Neural progenitor cell (in vitro differentiated cells): ENCODE measurements around the gene NR3C2. TPM values are rescaled to one million over a fixed set of nuclear protein-coding genes. Genes with fewer than 3 reads are reported as not detected.

Experiments
- DNase-seq: peaks from one replicate; pipeline ENCODE4 v3.0.0-alpha.2; 2016; ENCODE audit warnings: low spot score
- H2AFZ ChIP-seq: fragments of 200-600 bp; sonication (generic); replicated peaks from 2 replicates; pipeline ENCODE4 v1.6.1; 2016; ENCODE audit warnings: antibody characterized with exemption
- H3F3A ChIP-seq: fragments of 200-600 bp; sonication (generic); 2 replicates; pipeline ENCODE4 v1.6.1; 2016; ENCODE audit warnings: antibody characterized with exemption, low read depth
- H3K27ac ChIP-seq: fragments of 200-600 bp; sonication (generic); 2 replicates; pipeline ENCODE4 v1.5.1; 2016; ENCODE audit warnings: mild to moderate bottlenecking
- H3K27me3 ChIP-seq: fragments of 200-600 bp; sonication (generic); 2 replicates; pipeline ENCODE4 v1.6.1; 2016; ENCODE audit warnings: mild to moderate bottlenecking, moderate library complexity
- H3K36me3 ChIP-seq: fragments of 200-600 bp; sonication (generic); 2 replicates; pipeline ENCODE4 v1.5.1; 2016
- H3K4me1 ChIP-seq: fragments of 200-600 bp; sonication (generic); 2 replicates; pipeline ENCODE4 v1.6.1; 2016; ENCODE audit warnings: mixed run types
- H3K4me2 ChIP-seq: fragments of 200-600 bp; sonication (generic); 2 replicates; pipeline ENCODE4 v1.6.1; 2016
- H3K4me3 ChIP-seq: fragments of 200-600 bp; sonication (generic); 2 replicates; pipeline ENCODE4 v1.5.1; 2016
- H3K79me2 ChIP-seq: fragments of 200-600 bp; sonication (generic); 2 replicates; pipeline ENCODE4 v1.6.1; 2016; ENCODE audit warnings: low read depth
- H3K9ac ChIP-seq: fragments of 200-600 bp; sonication (generic); 2 replicates; pipeline ENCODE4 v1.6.1; 2016
- H3K9me3 ChIP-seq: fragments of 200-600 bp; sonication (generic); 2 replicates; pipeline ENCODE4 v1.5.1; 2016; ENCODE audit warnings: low read depth
- H4K20me1 ChIP-seq: fragments of 200-600 bp; sonication (generic); 2 replicates; pipeline ENCODE4 v1.6.1; 2016; ENCODE audit warnings: low read depth
- H3K27ac Mint-ChIP-seq: 3 replicates; pipeline ENCODE4 v1.8.0; 2021; ENCODE audit warnings: mixed read lengths
- H3K27me3 Mint-ChIP-seq: 2 replicates; pipeline ENCODE4 v1.8.0; 2022; ENCODE audit warnings: low read depth, mild to moderate bottlenecking, inconsistent platforms, moderate library complexity, mixed read lengths; ENCODE audit not compliant: insufficient read depth
- H3K36me3 Mint-ChIP-seq: 3 replicates; pipeline ENCODE4 v1.8.0; 2021; ENCODE audit warnings: mixed read lengths
- H3K4me1 Mint-ChIP-seq: 3 replicates; pipeline ENCODE4 v1.8.0; 2021; ENCODE audit warnings: mixed read lengths
- H3K4me3 Mint-ChIP-seq: 3 replicates; pipeline ENCODE4 v1.8.0; 2021; ENCODE audit warnings: mild to moderate bottlenecking, moderate library complexity, mixed read lengths
- H3K9me3 Mint-ChIP-seq: 3 replicates; pipeline ENCODE4 v1.8.0; 2020; ENCODE audit warnings: mixed read lengths
- CTCF ChIP-seq: fragments of 200-600 bp; sonication (generic); IDR thresholded peaks from 2 replicates; pipeline ENCODE4 v1.5.1; 2017; ENCODE audit warnings: antibody characterized with exemption, mild to moderate bottlenecking
- EZH2 ChIP-seq: fragments of 200-600 bp; sonication (generic); IDR thresholded peaks from 2 replicates; pipeline ENCODE4 v1.6.1; 2017; ENCODE audit warnings: antibody characterized with exemption, mild to moderate bottlenecking, moderate library complexity
- EZH2phosphoT487 ChIP-seq: fragments of 200-600 bp; sonication (generic); IDR thresholded peaks from 2 replicates; pipeline ENCODE4 v1.6.1; 2017; ENCODE audit warnings: antibody characterized with exemption
- total RNA-seq: library from RNA; depleted of rRNA; stranded (reverse); fragments of >200 nt; gene quantifications from 2 replicates; pipeline ENCODE4 v1.2.3, GENCODE V29; 2015; ENCODE audit warnings: low replicate concordance

Gene NR3C2
- 0.73 and 0.84 TPM in 2 replicates for total RNA-seq

GRCh38 chr4:148441986-148442831, at the start of gene NR3C2:
Gene NR3C2 (minus strand): TSS chr4:148442414.
- Histone ChIP-seq H3K4me2 (peak within 1 kb of the TSS; percentile 99), H3K4me1 (peaks cover 18% of the 10 kb centered on the region), H3K36me3 (no peaks in the 10 kb centered on the region), H3K27me3 (peaks cover 80% of the 10 kb centered on the region), H3F3A (peaks cover 15% of the 10 kb centered on the region), H3K9ac (no peak within 1 kb of the TSS), H3K9me3 (no peaks in the 10 kb centered on the region), H3K4me3 (peak within 1 kb of the TSS; percentile 77), H3K27ac (no peak within 1 kb of the TSS), H4K20me1 (peaks cover 9% of the 10 kb centered on the region), H3K79me2 (no peaks in the 10 kb centered on the region), H2AFZ (peak within 1 kb of the TSS; percentile 99)
- H3K4me1 Mint-ChIP-seq = peaks cover 4% of the 10 kb centered on the region
- TF ChIP-seq CTCF = no peak
- TF ChIP-seq EZH2 = no peak
- TF ChIP-seq EZH2phosphoT487 = peak; percentile 29
- peaks cover 48% of the 10 kb centered on the region for H3K27me3 Mint-ChIP-seq
- no peak within 1 kb of the TSS for H3K27ac Mint-ChIP-seq
- no peaks in the 10 kb centered on the region for H3K36me3 Mint-ChIP-seq
- H3K4me3 Mint-ChIP-seq = peak within 1 kb of the TSS; percentile 96
- peak; percentile 98 for DNase-seq
- no peaks in the 10 kb centered on the region for H3K9me3 Mint-ChIP-seq

- Histone ChIP-seq H3K27me3 (no peaks in the 10 kb centered on the region), H4K20me1 (no peaks in the 10 kb centered on the region), H3K4me2 (no peak overlapping the region), H3K4me3 (no peak overlapping the region), H2AFZ (no peak overlapping the region), H3K79me2 (no peaks in the 10 kb centered on the region), H3F3A (no peaks in the 10 kb centered on the region), H3K27ac (no peak overlapping the region), H3K9ac (no peak overlapping the region), H3K4me1 (no peaks in the 10 kb centered on the region), H3K36me3 (no peaks in the 10 kb centered on the region), H3K9me3 (no peaks in the 10 kb centered on the region)
- Mint-ChIP-seq H3K27ac (no peak overlapping the region), H3K9me3 (no peaks in the 10 kb centered on the region), H3K4me3 (no peak overlapping the region), H3K27me3 (peaks cover 3% of the 10 kb centered on the region), H3K4me1 (no peaks in the 10 kb centered on the region), H3K36me3 (no peaks in the 10 kb centered on the region)
- no peak for TF ChIP-seq CTCF
- no peak for TF ChIP-seq EZH2phosphoT487
- TF ChIP-seq EZH2 = no peak
- no peak for DNase-seq
These were observed 45.0 kb upstream of the NR3C2 start for GRCh38 chr4:148487181-148487580.

- Mint-ChIP-seq H3K9me3 (no peaks in the 10 kb centered on the region), H3K4me3 (no peak overlapping the region), H3K27me3 (peaks cover 3% of the 10 kb centered on the region), H3K36me3 (no peaks in the 10 kb centered on the region), H3K4me1 (no peaks in the 10 kb centered on the region), H3K27ac (no peak overlapping the region)
- no peak overlapping the region for H3K4me2 ChIP-seq
- H3K9ac ChIP-seq = no peak overlapping the region
- H3K36me3 ChIP-seq = no peaks in the 10 kb centered on the region
- no peak overlapping the region for H3K27ac ChIP-seq
- no peak for TF ChIP-seq EZH2
- no peak for TF ChIP-seq CTCF
- H3K9me3 ChIP-seq = no peaks in the 10 kb centered on the region
- H3K79me2 ChIP-seq = no peaks in the 10 kb centered on the region
- H3K27me3 ChIP-seq = no peaks in the 10 kb centered on the region
- no peak overlapping the region for H3K4me3 ChIP-seq
- no peaks in the 10 kb centered on the region for H3K4me1 ChIP-seq
- DNase-seq = no peak
- no peaks in the 10 kb centered on the region for H3F3A ChIP-seq
- H4K20me1 ChIP-seq = no peaks in the 10 kb centered on the region
- H2AFZ ChIP-seq = no peak overlapping the region
These were observed 39.4 kb upstream of the NR3C2 start for GRCh38 chr4:148481636-148482035.
